Upper lobe of right lung (tissue), 1 donor: ENCODE results near the gene ARHGEF17. TPM values are rescaled to one million over a fixed set of nuclear protein-coding genes. Genes with fewer than 3 reads are reported as not detected.

ENCODE experiments used
- ATAC-seq: fragments of 200-7000 bp; cut with Tn5 transposase; one replicate; pipeline ENCODE4 v1.9.1; 2020; ENCODE audit warnings: mild to moderate bottlenecking, moderate library complexity
- DNase-seq: peaks from one replicate; pipeline ENCODE4 v3.0.0-alpha.2; 2020
- H3K27ac ChIP-seq: fragments of 200-600 bp; one replicate; pipeline ENCODE4 v1.8.0; 2022
- H3K27me3 ChIP-seq: fragments of 200-600 bp; one replicate; pipeline ENCODE4 v1.8.0; 2022; ENCODE audit warnings: mild to moderate bottlenecking
- H3K36me3 ChIP-seq: fragments of 200-600 bp; one replicate; pipeline ENCODE4 v1.8.0; 2022
- H3K4me1 ChIP-seq: fragments of 200-600 bp; one replicate; pipeline ENCODE4 v1.8.0; 2022
- H3K4me3 ChIP-seq: fragments of 200-600 bp; one replicate; pipeline ENCODE4 v1.8.0; 2022; ENCODE audit warnings: mild to moderate bottlenecking
- H3K9me3 ChIP-seq: fragments of 200-600 bp; one replicate; pipeline ENCODE4 v1.8.0; 2022
- intact Hi-C: fragments of 100-400 bp; cut with DNase I; formaldehyde crosslinking; loops from one replicate; pipeline ENCODE4 v1.11.0; 2022
- total RNA-seq: library from RNA; stranded (reverse); fragmentation: NEBNext Ultra II Directional; extraction: Animal tissue kit (Norgen Biotek cat#: 25700); gene quantifications from one replicate; pipeline ENCODE4 v1.2.1, GENCODE V29; 2021
- TF ChIP-seq, protein P1 (sequence below): fragments of 200-600 bp; IDR thresholded peaks from one replicate; pipeline ENCODE4 v1.8.0; 2022; ENCODE audit warnings: antibody characterized with exemption
- donor health status: DM: no; HTN: yes; CAD: no; lungs with severe emphysema.

ARHGEF17 gene
- total RNA-seq, 1 donor from 2014 or later, result 74.5 TPM

GRCh38 chr11:73288873-73289707 lies 19.0 kb upstream of the ARHGEF17 start:
- peaks cover 22% of the 10 kb centered on the region for H3K4me1 ChIP-seq
- H3K27me3 ChIP-seq, result no peaks in the 10 kb centered on the region
- intact Hi-C loops, result no loop called here
- peak overlapping the region; percentile 21 for H3K4me3 ChIP-seq
- peak overlapping the region; percentile 66 for H3K27ac ChIP-seq
- ATAC-seq, result peak; percentile 91
- TF ChIP-seq, protein P1, sequence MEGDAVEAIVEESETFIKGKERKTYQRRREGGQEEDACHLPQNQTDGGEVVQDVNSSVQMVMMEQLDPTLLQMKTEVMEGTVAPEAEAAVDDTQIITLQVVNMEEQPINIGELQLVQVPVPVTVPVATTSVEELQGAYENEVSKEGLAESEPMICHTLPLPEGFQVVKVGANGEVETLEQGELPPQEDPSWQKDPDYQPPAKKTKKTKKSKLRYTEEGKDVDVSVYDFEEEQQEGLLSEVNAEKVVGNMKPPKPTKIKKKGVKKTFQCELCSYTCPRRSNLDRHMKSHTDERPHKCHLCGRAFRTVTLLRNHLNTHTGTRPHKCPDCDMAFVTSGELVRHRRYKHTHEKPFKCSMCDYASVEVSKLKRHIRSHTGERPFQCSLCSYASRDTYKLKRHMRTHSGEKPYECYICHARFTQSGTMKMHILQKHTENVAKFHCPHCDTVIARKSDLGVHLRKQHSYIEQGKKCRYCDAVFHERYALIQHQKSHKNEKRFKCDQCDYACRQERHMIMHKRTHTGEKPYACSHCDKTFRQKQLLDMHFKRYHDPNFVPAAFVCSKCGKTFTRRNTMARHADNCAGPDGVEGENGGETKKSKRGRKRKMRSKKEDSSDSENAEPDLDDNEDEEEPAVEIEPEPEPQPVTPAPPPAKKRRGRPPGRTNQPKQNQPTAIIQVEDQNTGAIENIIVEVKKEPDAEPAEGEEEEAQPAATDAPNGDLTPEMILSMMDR, result peak; percentile 89
- no peaks in the 10 kb centered on the region for H3K36me3 ChIP-seq
- peak; percentile 84 for DNase-seq
- H3K9me3 ChIP-seq, result no peaks in the 10 kb centered on the region

DNA sequence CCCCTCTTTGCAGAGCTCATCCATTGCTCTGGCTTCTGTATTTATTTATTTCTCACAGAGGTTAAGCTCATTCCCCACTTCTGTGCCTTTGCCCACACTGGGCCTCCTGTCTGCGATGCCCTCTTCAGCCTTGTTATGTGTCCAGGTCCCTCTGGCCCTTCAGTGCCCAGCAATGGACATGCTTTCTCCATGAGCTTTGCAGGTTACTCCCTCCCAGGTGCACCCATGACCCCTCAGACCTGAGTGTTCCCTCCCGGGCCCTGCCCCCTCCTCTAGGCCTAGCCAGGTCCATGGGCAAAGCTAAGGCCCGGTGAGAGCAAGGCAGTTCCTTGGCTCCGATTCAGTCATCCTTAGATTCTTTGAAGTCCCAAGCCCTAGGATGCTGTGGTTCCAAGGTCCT lies 17.5 kb upstream of the ARHGEF17 start:
- H3K9me3 ChIP-seq, result no peaks in the 10 kb centered on the region
- intact Hi-C loops, result no loop called here
- TF ChIP-seq, protein P1, result no peak
- no peaks in the 10 kb centered on the region for H3K36me3 ChIP-seq
- ATAC-seq (no peak), DNase-seq (no peak)
- H3K4me3 ChIP-seq, result no peak overlapping the region
- peaks cover 22% of the 10 kb centered on the region for H3K4me1 ChIP-seq
- no peaks in the 10 kb centered on the region for H3K27me3 ChIP-seq
- H3K27ac ChIP-seq, result no peak overlapping the region

DNA sequence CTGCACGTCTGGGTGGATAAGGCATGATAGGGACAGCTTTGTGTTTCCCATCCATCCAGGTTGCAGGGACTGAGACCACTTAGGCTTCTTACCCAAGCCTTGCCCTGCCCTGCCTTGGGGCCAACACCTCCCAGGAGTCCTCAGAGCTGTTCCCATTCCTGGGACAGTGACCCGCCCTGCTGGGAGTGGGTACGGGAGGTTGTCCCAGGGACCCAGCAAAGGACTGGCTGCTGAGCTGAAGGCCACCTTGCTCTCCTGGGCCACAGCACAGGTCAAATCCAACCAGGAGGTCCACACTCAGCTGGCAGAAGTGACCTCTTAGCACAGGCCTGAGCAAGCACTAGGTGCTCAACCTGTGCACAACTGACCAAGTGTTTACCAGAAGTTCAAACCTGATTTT lies 16.9 kb upstream of the ARHGEF17 start:
- Histone ChIP-seq H3K4me1 (peaks cover 22% of the 10 kb centered on the region), H3K9me3 (no peaks in the 10 kb centered on the region), H3K36me3 (no peaks in the 10 kb centered on the region), H3K4me3 (no peak overlapping the region), H3K27ac (no peak overlapping the region), H3K27me3 (no peaks in the 10 kb centered on the region)
- no peak for DNase-seq
- ATAC-seq, result no peak
- TF ChIP-seq, protein P1, result no peak
- intact Hi-C loops, result no loop called here

DNA sequence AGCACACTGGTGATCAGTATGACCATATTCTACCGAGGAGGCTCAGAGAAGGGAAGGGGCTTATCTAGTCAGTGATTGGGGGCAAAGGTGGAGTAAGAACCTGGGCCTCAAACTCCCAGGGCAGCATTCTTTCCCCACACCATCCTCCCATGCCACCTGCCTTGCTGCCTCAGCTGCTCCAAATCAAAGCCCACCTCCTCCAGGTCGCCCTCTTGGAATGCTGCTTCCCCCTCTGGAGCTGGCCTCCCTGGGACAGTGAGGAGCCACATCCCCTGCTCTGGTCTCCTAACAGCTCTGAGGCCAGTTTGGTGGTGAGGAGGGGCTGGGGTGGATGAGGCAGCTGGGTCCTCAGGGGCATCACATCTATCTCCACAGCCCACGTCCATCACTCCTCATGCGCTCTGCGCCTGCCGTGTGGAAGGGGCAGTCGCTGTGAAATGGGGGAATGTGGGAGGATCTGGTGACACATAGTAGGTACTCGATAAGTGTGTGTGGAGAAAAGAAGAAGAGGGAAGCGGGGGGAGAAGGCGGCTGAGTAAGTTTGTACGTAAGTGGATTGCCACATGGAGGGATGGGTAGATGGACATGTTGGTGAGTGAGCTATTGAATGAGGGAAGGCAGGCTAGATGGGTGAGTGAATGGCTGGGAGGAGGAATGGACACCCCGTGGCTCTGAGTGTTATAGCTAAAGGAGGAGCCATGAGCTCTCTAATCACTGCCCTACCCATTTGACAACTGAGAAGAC lies 16.1 kb upstream of the ARHGEF17 start:
- Histone ChIP-seq H3K4me3 (no peak overlapping the region), H3K9me3 (no peaks in the 10 kb centered on the region), H3K27ac (no peak overlapping the region), H3K36me3 (no peaks in the 10 kb centered on the region), H3K4me1 (peaks cover 22% of the 10 kb centered on the region), H3K27me3 (no peaks in the 10 kb centered on the region)
- TF ChIP-seq, protein P1, result no peak
- ATAC-seq, result no peak
- intact Hi-C loops, result no loop called here
- no peak for DNase-seq

GRCh38 chr11:73292525-73292894 lies 15.6 kb upstream of the ARHGEF17 start:
- TF ChIP-seq, protein P1, result no peak
- no peak overlapping the region for H3K4me3 ChIP-seq
- intact Hi-C loops, result no loop called here
- H3K27ac ChIP-seq, result no peak overlapping the region
- no peaks in the 10 kb centered on the region for H3K9me3 ChIP-seq
- H3K4me1 ChIP-seq, result peaks cover 19% of the 10 kb centered on the region
- DNase-seq (no peak), ATAC-seq (no peak)
- no peaks in the 10 kb centered on the region for H3K36me3 ChIP-seq
- no peaks in the 10 kb centered on the region for H3K27me3 ChIP-seq
